ENCODE data around the gene PNMA3. TPM values are rescaled to one million over a fixed set of nuclear protein-coding genes. Genes with fewer than 3 reads are reported as not detected.
"Not testable (repeated sequence)": the region's sequence is repeated elsewhere in the genome, so short reads cannot be mapped to it uniquely, and the experiment has no call there.

The PNMA3 gene
- total RNA-seq = 0.98 and 1.0 TPM in 2 replicates

GRCh38 chrX:153055871-153056749, at the start of gene PNMA3:
TSS of gene PNMA3 (plus strand) at chrX:153056470. CDS start at chrX:153057056, 586 bp downstream.
- no peaks in the 10 kb centered on the region for H3K9me3 Mint-ChIP-seq
- no peak within 1 kb of the TSS for H3K27ac Mint-ChIP-seq
- H3K27me3 Mint-ChIP-seq (ENCODE audit: low read depth) = peaks cover 6% of the 10 kb centered on the region
- H3K36me3 Mint-ChIP-seq (ENCODE audit: low read depth) = no peaks in the 10 kb centered on the region
- H3K4me1 Mint-ChIP-seq (ENCODE audit: low read depth) = no peaks in the 10 kb centered on the region
- H3K4me3 Mint-ChIP-seq (ENCODE audit: low read depth) = no peak within 1 kb of the TSS
- DNase-seq (ENCODE audit: low spot score) = no peak
- intact Hi-C loops (cut with micrococcal nuclease) = no loop called here

- H3K27ac Mint-ChIP-seq; DNase-seq (ENCODE audit: low spot score); H3K36me3 Mint-ChIP-seq (ENCODE audit: low read depth); H3K9me3 Mint-ChIP-seq; intact Hi-C loops (cut with micrococcal nuclease); H3K4me3 Mint-ChIP-seq (ENCODE audit: low read depth): not testable (repeated sequence)
- peaks cover 15% of the 10 kb centered on the region for H3K4me1 Mint-ChIP-seq (ENCODE audit: low read depth)
- peaks cover 18% of the 10 kb centered on the region for H3K27me3 Mint-ChIP-seq (ENCODE audit: low read depth)
Observed at GRCh38 chrX:153017174-153017573, 39.1 kb upstream of the PNMA3 start.

- H3K36me3 Mint-ChIP-seq (ENCODE audit: low read depth) = no peaks in the 10 kb centered on the region
- H3K27me3 Mint-ChIP-seq (ENCODE audit: low read depth) = peaks cover 16% of the 10 kb centered on the region
- intact Hi-C loops (cut with micrococcal nuclease) = no loop called here
- no peak overlapping the region for H3K27ac Mint-ChIP-seq
- no peak for DNase-seq (ENCODE audit: low spot score)
- H3K4me3 Mint-ChIP-seq (ENCODE audit: low read depth) = no peak overlapping the region
- peaks cover 15% of the 10 kb centered on the region for H3K4me1 Mint-ChIP-seq (ENCODE audit: low read depth)
- no peaks in the 10 kb centered on the region for H3K9me3 Mint-ChIP-seq
Observed at GRCh38 chrX:153019166-153019565, 37.1 kb upstream of the PNMA3 start.

GRCh38 chrX:153026501-153026900, 29.8 kb upstream of the PNMA3 start:
- intact Hi-C loops (cut with micrococcal nuclease); H3K27me3 Mint-ChIP-seq (ENCODE audit: low read depth); H3K27ac Mint-ChIP-seq; H3K4me3 Mint-ChIP-seq (ENCODE audit: low read depth); H3K36me3 Mint-ChIP-seq (ENCODE audit: low read depth); H3K9me3 Mint-ChIP-seq; DNase-seq (ENCODE audit: low spot score); H3K4me1 Mint-ChIP-seq (ENCODE audit: low read depth): not testable (repeated sequence)

GRCh38 chrX:153028487-153028886, 27.8 kb upstream of the PNMA3 start:
- H3K27ac Mint-ChIP-seq; H3K9me3 Mint-ChIP-seq; DNase-seq (ENCODE audit: low spot score); H3K4me1 Mint-ChIP-seq (ENCODE audit: low read depth); H3K27me3 Mint-ChIP-seq (ENCODE audit: low read depth); intact Hi-C loops (cut with micrococcal nuclease); H3K4me3 Mint-ChIP-seq (ENCODE audit: low read depth); H3K36me3 Mint-ChIP-seq (ENCODE audit: low read depth): not testable (repeated sequence)

GRCh38 chrX:153029162-153029561, 27.1 kb upstream of the PNMA3 start:
- H3K27me3 Mint-ChIP-seq (ENCODE audit: low read depth) = no peaks in the 10 kb centered on the region
- H3K9me3 Mint-ChIP-seq = no peaks in the 10 kb centered on the region
- H3K4me1 Mint-ChIP-seq (ENCODE audit: low read depth) = peaks cover 3% of the 10 kb centered on the region
- intact Hi-C loops (cut with micrococcal nuclease) = no loop called here
- DNase-seq (ENCODE audit: low spot score) = no peak
- H3K4me3 Mint-ChIP-seq (ENCODE audit: low read depth) = no peak overlapping the region
- no peak overlapping the region for H3K27ac Mint-ChIP-seq
- H3K36me3 Mint-ChIP-seq (ENCODE audit: low read depth) = no peaks in the 10 kb centered on the region

- Mint-ChIP-seq H3K4me3 (ENCODE audit: low read depth) (no peak overlapping the region), H3K9me3 (no peaks in the 10 kb centered on the region), H3K4me1 (ENCODE audit: low read depth) (peaks cover 3% of the 10 kb centered on the region), H3K27me3 (ENCODE audit: low read depth) (no peaks in the 10 kb centered on the region), H3K36me3 (ENCODE audit: low read depth) (no peaks in the 10 kb centered on the region), H3K27ac (no peak overlapping the region)
- intact Hi-C loops (cut with micrococcal nuclease) = loop anchor here (5.0 to 10.0 kb wide), 4 partner anchors 88 to 635 kb away; partner anchors contain the start of gene ZFP92
- no peak for DNase-seq (ENCODE audit: low spot score)
Observed at GRCh38 chrX:153029875-153030274, 26.4 kb upstream of the PNMA3 start.

- intact Hi-C loops (cut with micrococcal nuclease) = loop anchor here (5.0 to 10.0 kb wide), 4 partner anchors 88 to 634 kb away; partner anchors contain the start of gene ZFP92
- Mint-ChIP-seq H3K27ac (no peak overlapping the region), H3K27me3 (ENCODE audit: low read depth) (no peaks in the 10 kb centered on the region), H3K4me3 (ENCODE audit: low read depth) (no peak overlapping the region), H3K9me3 (no peaks in the 10 kb centered on the region), H3K36me3 (ENCODE audit: low read depth) (no peaks in the 10 kb centered on the region), H3K4me1 (ENCODE audit: low read depth) (peaks cover 3% of the 10 kb centered on the region)
- no peak for DNase-seq (ENCODE audit: low spot score)
Observed at GRCh38 chrX:153030801-153031200, 25.5 kb upstream of the PNMA3 start.

GRCh38 chrX:153032397-153033118, 23.7 kb upstream of the PNMA3 start:
- Mint-ChIP-seq H3K27me3 (ENCODE audit: low read depth) (no peaks in the 10 kb centered on the region), H3K27ac (peak overlapping the region; percentile 87), H3K4me3 (ENCODE audit: low read depth) (peak overlapping the region; percentile 79), H3K36me3 (ENCODE audit: low read depth) (no peaks in the 10 kb centered on the region), H3K4me1 (ENCODE audit: low read depth) (peaks cover 3% of the 10 kb centered on the region), H3K9me3 (no peaks in the 10 kb centered on the region)
- intact Hi-C loops (cut with micrococcal nuclease) = loop anchor here (5.0 to 10.0 kb wide), 4 partner anchors 90 to 632 kb away; partner anchors contain the start of gene ZFP92
- peak; percentile 50 for DNase-seq (ENCODE audit: low spot score)

- Mint-ChIP-seq H3K27me3 (ENCODE audit: low read depth) (peaks cover 1% of the 10 kb centered on the region), H3K27ac (no peak overlapping the region), H3K4me1 (ENCODE audit: low read depth) (no peaks in the 10 kb centered on the region), H3K4me3 (ENCODE audit: low read depth) (no peak overlapping the region), H3K9me3 (peaks cover 16% of the 10 kb centered on the region), H3K36me3 (ENCODE audit: low read depth) (peaks cover 10% of the 10 kb centered on the region)
- no peak for DNase-seq (ENCODE audit: low spot score)
- intact Hi-C loops (cut with micrococcal nuclease) = no loop called here
Observed at GRCh38 chrX:153049093-153049492, 7.2 kb upstream of the PNMA3 start.

GRCh38 chrX:153052534-153052933, 3.7 kb upstream of the PNMA3 start:
- no peak for DNase-seq (ENCODE audit: low spot score)
- Mint-ChIP-seq H3K27me3 (ENCODE audit: low read depth) (peaks cover 6% of the 10 kb centered on the region), H3K9me3 (peaks cover 16% of the 10 kb centered on the region), H3K4me3 (ENCODE audit: low read depth) (no peak overlapping the region), H3K36me3 (ENCODE audit: low read depth) (peaks cover 10% of the 10 kb centered on the region), H3K4me1 (ENCODE audit: low read depth) (no peaks in the 10 kb centered on the region), H3K27ac (no peak overlapping the region)
- intact Hi-C loops (cut with micrococcal nuclease) = no loop called here

GRCh38 chrX:153057281-153057680, 1.0 kb downstream of the PNMA3 start:
- H3K36me3 Mint-ChIP-seq (ENCODE audit: low read depth) = no peaks in the 10 kb centered on the region
- no peak overlapping the region for H3K27ac Mint-ChIP-seq
- H3K9me3 Mint-ChIP-seq = no peaks in the 10 kb centered on the region
- intact Hi-C loops (cut with micrococcal nuclease) = no loop called here
- no peaks in the 10 kb centered on the region for H3K4me1 Mint-ChIP-seq (ENCODE audit: low read depth)
- H3K27me3 Mint-ChIP-seq (ENCODE audit: low read depth) = peaks cover 6% of the 10 kb centered on the region
- DNase-seq (ENCODE audit: low spot score) = no peak
- H3K4me3 Mint-ChIP-seq (ENCODE audit: low read depth) = no peak overlapping the region
